Lower leg skin (tissue), 4 donors: ENCODE results near the gene COQ2. TPM values are rescaled to one million over a fixed set of nuclear protein-coding genes. Genes with fewer than 3 reads are reported as not detected.
"Not testable (repeated sequence)": the region's sequence is repeated elsewhere in the genome, so short reads cannot be mapped to it uniquely, and the experiment has no call there.

Source experiments
- DNase-seq, 2 donors: peaks; one replicate each; pipeline ENCODE4 v3.0.0-alpha.2; 2019; ENCODE audit warnings: low spot score in 2 of 2
- H3K4me3 ChIP-seq: fragments of 200-600 bp; sonication (generic); 2 replicates; pipeline ENCODE4 v1.5.1; 2017; ENCODE audit warnings: mild to moderate bottlenecking, low read depth; ENCODE audit not compliant: poor library complexity, severe bottlenecking
- CTCF ChIP-seq, 3 donors: fragments of 450-650 bp; IDR thresholded peaks; one replicate each; pipeline ENCODE4 v1.5.1; 2016; ENCODE audit warnings: antibody characterized with exemption in 3 of 3, mild to moderate bottlenecking in 3 of 3, moderate library complexity in 2 of 3
- POLR2A ChIP-seq, 2 donors: fragments of 450-650 bp; IDR thresholded peaks; one replicate each; pipeline ENCODE4 v1.6.1; 2016 to 2017; ENCODE audit warnings: antibody characterized with exemption in 2 of 2, mild to moderate bottlenecking in 1 of 2, moderate library complexity in 1 of 2
- WGBS, 2 donors: methylation state at CpG; one replicate each; pipeline ENCODE4 v1.1.5; 2018; 5-methylcytosine and 5-hydroxymethylcytosine counted together
- intact Hi-C: fragments of 100-400 bp; cut with DNase I; formaldehyde crosslinking; loops from one replicate; pipeline ENCODE4 v1.15.0; 2023; ENCODE audit warnings: low total_unique reads
- total RNA-seq, 4 donors: library from RNA; depleted of rRNA; stranded (reverse); fragments of >200 nt; gene quantifications; one replicate each; pipeline ENCODE4 v1.1.0, GENCODE V29; 2016

The COQ2 gene
- total RNA-seq, 4 donors from 2014 or later = 9.7 to 20.1 (median 12.6) TPM

GRCh38 chr4:83285055-83285407, 433 bp upstream of the COQ2 start:
- no peak for TF ChIP-seq POLR2A (IDR thresholded peaks at IDR 0.05)
- no peak for TF ChIP-seq CTCF (IDR thresholded peaks at IDR 0.05)
- intact Hi-C loops = no loop called here
- peak in 1 of 2 donors; percentile 21 for DNase-seq
- 1 to 4% methylated on average over 9 of the region's 9 CpGs for WGBS, 2 donors
- H3K4me3 ChIP-seq = peak overlapping the region; percentile 47

GRCh38 chr4:83283181-83283580, 1.4 kb downstream of the COQ2 start:
- no peak for TF ChIP-seq CTCF (IDR thresholded peaks at IDR 0.05)
- TF ChIP-seq POLR2A (IDR thresholded peaks at IDR 0.05) = no peak
- 58 to 65% methylated on average over 7 of the region's 7 CpGs for WGBS, 2 donors
- intact Hi-C loops = no loop called here
- H3K4me3 ChIP-seq = no peak overlapping the region
- DNase-seq = no peak

- no peak for TF ChIP-seq CTCF (IDR thresholded peaks at IDR 0.05)
- TF ChIP-seq POLR2A (IDR thresholded peaks at IDR 0.05) = no peak
- peak in 1 of 2 donors; percentile 46 for DNase-seq
- intact Hi-C loops = no loop called here
- 29 to 30% methylated on average over 4 of the region's 4 CpGs for WGBS, 2 donors
- H3K4me3 ChIP-seq = no peak overlapping the region
Measured at GRCh38 chr4:83282049-83282535, 2.5 kb downstream of the COQ2 start.

GRCh38 chr4:83281307-83281706, 3.3 kb downstream of the COQ2 start:
- no peak for DNase-seq
- WGBS, 2 donors = 61 to 71% methylated on average over 4 of the region's 4 CpGs
- H3K4me3 ChIP-seq = no peak overlapping the region
- intact Hi-C loops = no loop called here
- no peak for TF ChIP-seq CTCF (IDR thresholded peaks at IDR 0.05)
- no peak for TF ChIP-seq POLR2A (IDR thresholded peaks at IDR 0.05)

- intact Hi-C loops = no loop called here
- TF ChIP-seq POLR2A (IDR thresholded peaks at IDR 0.05) (no peak), CTCF (IDR thresholded peaks at IDR 0.05) (no peak)
- no peak for DNase-seq
- no peak overlapping the region for H3K4me3 ChIP-seq
- 86 to 90% methylated on average over 3 of the region's 3 CpGs for WGBS, 2 donors
Measured at GRCh38 chr4:83276299-83277040, 8.1 kb downstream of the COQ2 start.

- intact Hi-C loops = loop anchor here (5.0 kb wide), 1 partner anchor 212 kb away; no protein-coding TSS in a partner anchor
- not testable (repeated sequence) for DNase-seq, H3K4me3 ChIP-seq
- 97% methylated on average over 3 of the region's 3 CpGs for WGBS, 2 donors
Measured at GRCh38 chr4:83273926-83274325, 10.7 kb downstream of the COQ2 start.
